Astrocyte (in vitro differentiated cells and primary cell): ENCODE data around the gene SCPEP1. TPM values are rescaled to one million over a fixed set of nuclear protein-coding genes. Genes with fewer than 3 reads are reported as not detected.

Source experiments
- DNase-seq: peaks from one replicate; pipeline ENCODE4 v3.0.0-alpha.2; 2010; ENCODE audit warnings: low read depth
- FAIRE-seq: peaks from 2 replicates; lab custom pipeline; 2011; peaks lifted over from hg19 to GRCh38; lab: Jason Lieb, UNC
- H2AFZ ChIP-seq: 2 replicates; pipeline ENCODE4 v1.6.0; 2012; ENCODE audit warnings: low read depth, low read length, inconsistent platforms
- H3K27ac ChIP-seq: 2 replicates; pipeline ENCODE4 v1.5.1; 2011; ENCODE audit warnings: low read depth, low read length, inconsistent platforms
- H3K27me3 ChIP-seq: 2 replicates; pipeline ENCODE4 v1.6.0; 2011; ENCODE audit warnings: low read length, inconsistent platforms; ENCODE audit not compliant: insufficient read depth
- H3K36me3 ChIP-seq: 2 replicates; pipeline ENCODE4 v1.5.1; 2011; ENCODE audit warnings: low read length, inconsistent platforms; ENCODE audit not compliant: insufficient read depth
- H3K4me1 ChIP-seq: 2 replicates; pipeline ENCODE4 v1.5.1; 2011; ENCODE audit warnings: low read length, inconsistent platforms; ENCODE audit not compliant: insufficient read depth
- H3K4me2 ChIP-seq: 2 replicates; pipeline ENCODE4 v1.6.0; 2012; ENCODE audit warnings: low read length, inconsistent platforms
- H3K4me3 ChIP-seq: 2 replicates; pipeline ENCODE4 v1.5.1; 2011; ENCODE audit warnings: low read depth, mild to moderate bottlenecking, low read length, inconsistent platforms; ENCODE audit not compliant: insufficient read depth
- H3K79me2 ChIP-seq: 2 replicates; pipeline ENCODE4 v1.6.0; 2012; ENCODE audit warnings: mild to moderate bottlenecking, low read length, inconsistent platforms; ENCODE audit not compliant: insufficient read depth
- H3K9ac ChIP-seq: 2 replicates; pipeline ENCODE4 v1.6.0; 2012; ENCODE audit warnings: mild to moderate bottlenecking, low read length, inconsistent platforms
- H3K9me3 ChIP-seq: 2 replicates; pipeline ENCODE4 v1.5.1; 2012; ENCODE audit warnings: low read depth, mild to moderate bottlenecking, low read length, inconsistent platforms; ENCODE audit not compliant: insufficient read depth
- H4K20me1 ChIP-seq: 2 replicates; pipeline ENCODE4 v1.6.0; 2012; ENCODE audit warnings: low read length, inconsistent platforms; ENCODE audit not compliant: insufficient read depth
- H3K27ac Mint-ChIP-seq: one replicate; pipeline ENCODE4 v1.8.0; 2021; ENCODE audit warnings: mild to moderate bottlenecking, mixed read lengths; ENCODE audit not compliant: unreplicated experiment
- H3K27me3 Mint-ChIP-seq: one replicate; pipeline ENCODE4 v1.8.0; 2021; ENCODE audit warnings: low read depth, mixed read lengths; ENCODE audit not compliant: unreplicated experiment
- H3K36me3 Mint-ChIP-seq: one replicate; pipeline ENCODE4 v1.8.0; 2021; ENCODE audit warnings: low read depth, mixed read lengths; ENCODE audit not compliant: unreplicated experiment
- H3K4me1 Mint-ChIP-seq: one replicate; pipeline ENCODE4 v1.8.0; 2021; ENCODE audit warnings: low read depth, mixed read lengths; ENCODE audit not compliant: unreplicated experiment
- H3K4me3 Mint-ChIP-seq: one replicate; pipeline ENCODE4 v1.8.0; 2021; ENCODE audit warnings: mild to moderate bottlenecking, moderate library complexity, mixed read lengths; ENCODE audit not compliant: unreplicated experiment
- H3K9me3 Mint-ChIP-seq: one replicate; pipeline ENCODE4 v1.8.0; 2021; ENCODE audit warnings: mild to moderate bottlenecking, mixed read lengths; ENCODE audit not compliant: unreplicated experiment
- CTCF ChIP-seq: IDR thresholded peaks from 2 replicates; pipeline ENCODE4 v1.5.1; 2011; ENCODE audit warnings: low read depth, mild to moderate bottlenecking, inconsistent platforms, low read length, moderate library complexity; ENCODE audit not compliant: insufficient read depth
- EZH2 ChIP-seq: IDR thresholded peaks from 2 replicates; pipeline ENCODE4 v1.6.1; 2012; ENCODE audit warnings: mild to moderate bottlenecking, low read length, inconsistent platforms; ENCODE audit not compliant: insufficient read depth
- total RNA-seq: library from RNA; stranded (reverse); gene quantifications from 2 replicates; pipeline ENCODE4 v1.2.1, GENCODE V29; 2021

Gene SCPEP1
- total RNA-seq, 1 donor from 2014 or later = 27.1 TPM

- H3K4me3 Mint-ChIP-seq = no peak overlapping the region
- peaks cover 5% of the 10 kb centered on the region for H3K4me1 Mint-ChIP-seq
- TF ChIP-seq CTCF (peak; percentile 71), EZH2 (no peak)
- H3K36me3 Mint-ChIP-seq = peaks cover 5% of the 10 kb centered on the region
- Histone ChIP-seq H3K79me2 (no peaks in the 10 kb centered on the region), H3K4me2 (no peak overlapping the region), H3K27ac (no peak overlapping the region), H3K27me3 (no peaks in the 10 kb centered on the region), H3K9ac (no peak overlapping the region), H3K4me3 (no peak overlapping the region), H3K4me1 (peaks cover 3% of the 10 kb centered on the region), H3K36me3 (peaks cover 23% of the 10 kb centered on the region), H3K9me3 (no peaks in the 10 kb centered on the region), H2AFZ (no peak overlapping the region), H4K20me1 (peaks cover 3% of the 10 kb centered on the region)
- no peaks in the 10 kb centered on the region for H3K9me3 Mint-ChIP-seq
- no peaks in the 10 kb centered on the region for H3K27me3 Mint-ChIP-seq
- DNase-seq (peak; percentile 20), FAIRE-seq (no peak)
- no peak overlapping the region for H3K27ac Mint-ChIP-seq
Measured at GRCh38 chr17:56939869-56940484, 38.0 kb upstream of the SCPEP1 start.

GRCh38 chr17:56943505-56944125 lies 34.3 kb upstream of the SCPEP1 start:
- Histone ChIP-seq H3K4me3 (no peak overlapping the region), H3K79me2 (no peaks in the 10 kb centered on the region), H3K36me3 (peaks cover 18% of the 10 kb centered on the region), H3K4me2 (no peak overlapping the region), H2AFZ (no peak overlapping the region), H4K20me1 (peaks cover 7% of the 10 kb centered on the region), H3K9ac (no peak overlapping the region), H3K4me1 (no peaks in the 10 kb centered on the region), H3K9me3 (no peaks in the 10 kb centered on the region), H3K27ac (no peak overlapping the region), H3K27me3 (no peaks in the 10 kb centered on the region)
- Mint-ChIP-seq H3K4me1 (no peaks in the 10 kb centered on the region), H3K36me3 (peaks cover 12% of the 10 kb centered on the region), H3K27me3 (no peaks in the 10 kb centered on the region), H3K9me3 (no peaks in the 10 kb centered on the region), H3K27ac (peak overlapping the region; percentile 13), H3K4me3 (no peak overlapping the region)
- FAIRE-seq (no peak), DNase-seq (no peak)
- TF ChIP-seq CTCF = no peak
- TF ChIP-seq EZH2 = no peak

GRCh38 chr17:56945938-56946505 lies 31.9 kb upstream of the SCPEP1 start:
- no peaks in the 10 kb centered on the region for H3K4me1 Mint-ChIP-seq
- no peak overlapping the region for H3K27ac Mint-ChIP-seq
- H3K4me3 Mint-ChIP-seq = no peak overlapping the region
- Histone ChIP-seq H3K4me3 (no peak overlapping the region), H3K4me1 (no peaks in the 10 kb centered on the region), H3K27ac (no peak overlapping the region), H3K9me3 (no peaks in the 10 kb centered on the region), H3K27me3 (no peaks in the 10 kb centered on the region), H4K20me1 (peaks cover 4% of the 10 kb centered on the region), H2AFZ (no peak overlapping the region), H3K36me3 (peaks cover 23% of the 10 kb centered on the region), H3K79me2 (no peaks in the 10 kb centered on the region), H3K9ac (no peak overlapping the region), H3K4me2 (no peak overlapping the region)
- no peak for DNase-seq
- TF ChIP-seq CTCF (no peak), EZH2 (no peak)
- no peak for FAIRE-seq
- H3K36me3 Mint-ChIP-seq = peaks cover 17% of the 10 kb centered on the region
- H3K27me3 Mint-ChIP-seq = no peaks in the 10 kb centered on the region
- H3K9me3 Mint-ChIP-seq = no peaks in the 10 kb centered on the region
